NCI-H1105 (cell line): Measurements from ENCODE around the gene LGALS1.

ENCODE experiments used
- DNase-seq: peaks from one replicate; lab custom pipeline; 2025; lab: John Stamatoyannopoulos, UW

Gene LGALS1

GRCh38 chr22:37725551-37726240 lies 50.3 kb downstream of the LGALS1 start:
- DNase-seq: no peak

- no peak for DNase-seq
Observed at GRCh38 chr22:37726241-37726887, 50.9 kb downstream of the LGALS1 start.

GRCh38 chr22:37728620-37729019 lies 53.2 kb downstream of the LGALS1 start:
- no peak for DNase-seq
